ENCODE measurements around the gene AUTS2.

GRCh38 chr7:70595370-70595754 is 997.1 kb downstream of the AUTS2 start:
- TF ChIP-seq CTCF (IDR thresholded peaks at IDR 0.05), result no peak
- no peak for TF ChIP-seq POLR2A (IDR thresholded peaks at IDR 0.05)

Measured in thyroid gland (tissue), 4 donors.